ENCODE measurements around the gene RHOXF2.
"Not testable (repeated sequence)": the region's sequence is repeated elsewhere in the genome, so short reads cannot be mapped to it uniquely, and the experiment has no call there.

GRCh38 chrX:120146323-120146722, 12.1 kb upstream of the RHOXF2 start:
- TF ChIP-seq, protein P1, sequence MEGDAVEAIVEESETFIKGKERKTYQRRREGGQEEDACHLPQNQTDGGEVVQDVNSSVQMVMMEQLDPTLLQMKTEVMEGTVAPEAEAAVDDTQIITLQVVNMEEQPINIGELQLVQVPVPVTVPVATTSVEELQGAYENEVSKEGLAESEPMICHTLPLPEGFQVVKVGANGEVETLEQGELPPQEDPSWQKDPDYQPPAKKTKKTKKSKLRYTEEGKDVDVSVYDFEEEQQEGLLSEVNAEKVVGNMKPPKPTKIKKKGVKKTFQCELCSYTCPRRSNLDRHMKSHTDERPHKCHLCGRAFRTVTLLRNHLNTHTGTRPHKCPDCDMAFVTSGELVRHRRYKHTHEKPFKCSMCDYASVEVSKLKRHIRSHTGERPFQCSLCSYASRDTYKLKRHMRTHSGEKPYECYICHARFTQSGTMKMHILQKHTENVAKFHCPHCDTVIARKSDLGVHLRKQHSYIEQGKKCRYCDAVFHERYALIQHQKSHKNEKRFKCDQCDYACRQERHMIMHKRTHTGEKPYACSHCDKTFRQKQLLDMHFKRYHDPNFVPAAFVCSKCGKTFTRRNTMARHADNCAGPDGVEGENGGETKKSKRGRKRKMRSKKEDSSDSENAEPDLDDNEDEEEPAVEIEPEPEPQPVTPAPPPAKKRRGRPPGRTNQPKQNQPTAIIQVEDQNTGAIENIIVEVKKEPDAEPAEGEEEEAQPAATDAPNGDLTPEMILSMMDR (IDR thresholded peaks at IDR 0.05 in 4 of 5, conservative IDR thresholded peaks at IDR 0.05 in 1 of 5), result not testable (repeated sequence)
- TF ChIP-seq POLR2A (IDR thresholded peaks at IDR 0.05), result not testable (repeated sequence)
